Measurements from ENCODE around the gene NUAK1.
A peak's percentile ranks its signal among the peaks of the same experiment; 100 is the strongest.
"Not testable (repeated sequence)": the region's sequence is repeated elsewhere in the genome, so short reads cannot be mapped to it uniquely, and the experiment has no call there.

The NUAK1 gene

GRCh38 chr12:106032623-106032925 lies 106.2 kb downstream of the NUAK1 start:
- DNase-seq, result no peak

GRCh38 chr12:106031761-106032622 lies 106.8 kb downstream of the NUAK1 start:
- DNase-seq, result no peak

GRCh38 chr12:106030210-106031071 lies 108.3 kb downstream of the NUAK1 start:
- peak; percentile 29 for DNase-seq

GRCh38 chr12:106029532-106029931 lies 109.2 kb downstream of the NUAK1 start:
- no peak for DNase-seq

- DNase-seq, result no peak
These were observed 110.8 kb downstream of the NUAK1 start for GRCh38 chr12:106027911-106028310.

- DNase-seq, result no peak
These were observed 111.5 kb downstream of the NUAK1 start for GRCh38 chr12:106027286-106027685.

- no peak for DNase-seq
These were observed 113.6 kb downstream of the NUAK1 start for GRCh38 chr12:106025129-106025528.

- DNase-seq, result no peak
These were observed 115.7 kb downstream of the NUAK1 start for GRCh38 chr12:106023039-106023438.

GRCh38 chr12:106022568-106023012 lies 116.2 kb downstream of the NUAK1 start:
- DNase-seq, result peak; percentile 50

- DNase-seq, result no peak
These were observed 117.2 kb downstream of the NUAK1 start for GRCh38 chr12:106021516-106021915.

- DNase-seq, result no peak
These were observed 118.0 kb downstream of the NUAK1 start for GRCh38 chr12:106020736-106021135.

GRCh38 chr12:106019144-106019543 lies 119.6 kb downstream of the NUAK1 start:
- DNase-seq, result no peak

- no peak for DNase-seq
These were observed 120.5 kb downstream of the NUAK1 start for GRCh38 chr12:106018286-106018685.

- not testable (repeated sequence) for DNase-seq
These were observed 122.0 kb downstream of the NUAK1 start for GRCh38 chr12:106016601-106017278.

- no peak for DNase-seq
These were observed 123.1 kb downstream of the NUAK1 start for GRCh38 chr12:106015646-106016045.

GRCh38 chr12:106013941-106014340 lies 124.8 kb downstream of the NUAK1 start:
- DNase-seq, result no peak
